DOHH2 (cell line): ENCODE measurements around the gene POLN.

ENCODE experiments used
- H3F3A ChIP-seq: fragments of 200-600 bp; sonication (generic), shearing (Covaris generic); 2 replicates; pipeline ENCODE4 v1.6.0; 2016; ENCODE audit warnings: antibody characterized with exemption, mild to moderate bottlenecking; ENCODE audit not compliant: control insufficient read depth, insufficient read depth
- H3K27ac ChIP-seq: fragments of 200-600 bp; sonication (generic); 2 replicates; pipeline ENCODE4 v1.5.1; 2014; ENCODE audit warnings: low read depth, mild to moderate bottlenecking, low read length, moderate library complexity
- H3K27me3 ChIP-seq: fragments of 200-600 bp; sonication (generic); 2 replicates; pipeline ENCODE4 v1.6.1; 2014; ENCODE audit warnings: mild to moderate bottlenecking, low read length, mixed read lengths; ENCODE audit not compliant: control insufficient read depth
- H3K36me3 ChIP-seq: fragments of 200-600 bp; sonication (generic); 2 replicates; pipeline ENCODE4 v1.6.1; 2014; ENCODE audit warnings: mild to moderate bottlenecking, low read length, moderate library complexity, mixed read lengths; ENCODE audit not compliant: control insufficient read depth
- H3K4me1 ChIP-seq: fragments of 200-600 bp; sonication (generic); 2 replicates; pipeline ENCODE4 v1.6.1; 2014; ENCODE audit warnings: mild to moderate bottlenecking, low read length, mixed read lengths; ENCODE audit not compliant: control insufficient read depth
- H3K4me2 ChIP-seq: fragments of 200-600 bp; sonication (generic); 2 replicates; pipeline ENCODE4 v1.6.0; 2014; ENCODE audit warnings: mild to moderate bottlenecking, low read length, moderate library complexity
- H3K4me3 ChIP-seq: fragments of 200-600 bp; sonication (generic); 2 replicates; pipeline ENCODE4 v1.5.1; 2014; ENCODE audit warnings: mild to moderate bottlenecking, low read length, mixed read lengths
- H3K79me2 ChIP-seq: fragments of 200-600 bp; sonication (generic); 2 replicates; pipeline ENCODE4 v1.6.1; 2014; ENCODE audit warnings: mild to moderate bottlenecking, low read length, mixed read lengths; ENCODE audit not compliant: control insufficient read depth
- H3K9me2 ChIP-seq: fragments of 200-600 bp; sonication (generic); replicated peaks from 2 replicates; pipeline ENCODE4 v1.6.1; 2014; ENCODE audit warnings: mild to moderate bottlenecking, low read length, mixed read lengths; ENCODE audit not compliant: control insufficient read depth
- H3K9me3 ChIP-seq: fragments of 200-600 bp; sonication (generic); 2 replicates; pipeline ENCODE4 v1.6.1; 2014; ENCODE audit warnings: antibody characterized with exemption, low read length, mixed read lengths; ENCODE audit not compliant: control insufficient read depth, insufficient read depth
- H4K20me1 ChIP-seq: fragments of 200-600 bp; sonication (generic); 2 replicates; pipeline ENCODE4 v1.6.0; 2014; ENCODE audit warnings: low read depth, mild to moderate bottlenecking, antibody characterized with exemption, low read length, moderate library complexity; ENCODE audit not compliant: control insufficient read depth, insufficient read depth
- CTCF ChIP-seq: fragments of 200-600 bp; sonication (generic); IDR thresholded peaks from one replicate; pipeline ENCODE4 v1.5.1; 2014; ENCODE audit warnings: antibody characterized with exemption, mild to moderate bottlenecking, low read depth, low read length; ENCODE audit not compliant: poor library complexity, severe bottlenecking
- EZH2phosphoT487 ChIP-seq: fragments of 200-600 bp; sonication (generic); IDR thresholded peaks from 2 replicates; pipeline ENCODE4 v1.6.1; 2017; ENCODE audit warnings: borderline replicate concordance, mild to moderate bottlenecking, antibody characterized with exemption, low read length, moderate library complexity, mixed read lengths

Gene POLN

GRCh38 chr4:2077537-2078460 is 164.1 kb downstream of the POLN start:
- H3K9me3 ChIP-seq, result no peaks in the 10 kb centered on the region
- 0 out of 2 replicates have a peak, but pooled peaks cover 3% of the 10 kb centered on the region for H3K27me3 ChIP-seq
- H3K27ac ChIP-seq, result no peak overlapping the region
- no peak overlapping the region for H3K4me2 ChIP-seq
- no peaks in the 10 kb centered on the region for H3K36me3 ChIP-seq
- no peaks in the 10 kb centered on the region for H4K20me1 ChIP-seq
- H3K4me3 ChIP-seq, result no peak overlapping the region
- no peaks in the 10 kb centered on the region for H3K9me2 ChIP-seq
- H3K79me2 ChIP-seq, result no peaks in the 10 kb centered on the region
- no peaks in the 10 kb centered on the region for H3F3A ChIP-seq
- no peaks in the 10 kb centered on the region for H3K4me1 ChIP-seq
- TF ChIP-seq EZH2phosphoT487 (no peak), CTCF (no peak)

DNA sequence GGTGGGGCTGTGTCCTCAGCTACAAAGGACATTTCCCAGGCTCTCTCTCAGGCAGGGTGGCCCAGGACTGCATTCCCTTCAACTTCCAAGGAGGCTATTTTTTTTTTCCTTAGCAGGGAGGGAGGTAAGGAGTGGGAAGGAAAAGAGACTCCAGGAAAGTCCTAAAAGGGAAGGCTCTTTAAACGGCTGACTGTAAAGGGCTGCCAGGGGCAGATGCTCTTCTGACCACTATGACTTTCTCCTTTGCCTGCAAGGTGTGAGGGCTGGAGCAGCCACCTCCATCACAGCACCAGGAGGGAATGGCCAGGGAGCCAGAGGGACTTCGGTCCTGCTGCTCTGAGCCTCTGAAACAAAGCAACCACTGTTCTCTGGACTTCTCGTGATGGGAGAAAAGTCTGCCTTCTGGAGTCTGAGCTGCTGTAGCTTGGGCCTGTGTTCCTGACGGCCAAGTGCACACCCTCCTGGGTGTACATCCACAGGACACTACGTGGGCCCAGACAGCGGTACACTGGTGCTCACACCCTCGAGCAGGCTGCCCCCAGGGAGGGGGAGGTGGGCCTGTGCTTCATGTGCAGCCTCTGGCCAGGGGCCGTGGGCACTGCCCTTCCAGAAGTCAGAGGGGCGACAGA is 164.9 kb downstream of the POLN start:
- Histone ChIP-seq H3K9me2 (no peaks in the 10 kb centered on the region), H3K4me1 (no peaks in the 10 kb centered on the region), H3K79me2 (no peaks in the 10 kb centered on the region), H3K36me3 (no peaks in the 10 kb centered on the region), H3K4me3 (no peak overlapping the region), H4K20me1 (no peaks in the 10 kb centered on the region), H3F3A (no peaks in the 10 kb centered on the region), H3K9me3 (no peaks in the 10 kb centered on the region), H3K27ac (no peak overlapping the region), H3K27me3 (no peaks in the 10 kb centered on the region), H3K4me2 (no peak overlapping the region)
- TF ChIP-seq CTCF (no peak), EZH2phosphoT487 (no peak)

- Histone ChIP-seq H3K4me1 (no peaks in the 10 kb centered on the region), H3F3A (no peaks in the 10 kb centered on the region), H3K27ac (no peak overlapping the region), H3K27me3 (no peaks in the 10 kb centered on the region), H3K9me3 (no peaks in the 10 kb centered on the region), H3K4me3 (no peak overlapping the region), H3K79me2 (no peaks in the 10 kb centered on the region), H3K9me2 (no peaks in the 10 kb centered on the region), H3K4me2 (no peak overlapping the region), H3K36me3 (no peaks in the 10 kb centered on the region), H4K20me1 (no peaks in the 10 kb centered on the region)
- TF ChIP-seq EZH2phosphoT487 (no peak), CTCF (no peak)
These were observed 165.7 kb downstream of the POLN start for GRCh38 chr4:2075987-2076907.
